CD1c-positive myeloid dendritic cell (primary cell): ENCODE results near the gene MCC.
"Not testable (repeated sequence)": the region's sequence is repeated elsewhere in the genome, so short reads cannot be mapped to it uniquely, and the experiment has no call there.

Experiments
- DNase-seq: peaks from one replicate; pipeline ENCODE4 v3.0.0-alpha.2; 2016; ENCODE audit errors: extremely low spot score

The MCC gene

DNA sequence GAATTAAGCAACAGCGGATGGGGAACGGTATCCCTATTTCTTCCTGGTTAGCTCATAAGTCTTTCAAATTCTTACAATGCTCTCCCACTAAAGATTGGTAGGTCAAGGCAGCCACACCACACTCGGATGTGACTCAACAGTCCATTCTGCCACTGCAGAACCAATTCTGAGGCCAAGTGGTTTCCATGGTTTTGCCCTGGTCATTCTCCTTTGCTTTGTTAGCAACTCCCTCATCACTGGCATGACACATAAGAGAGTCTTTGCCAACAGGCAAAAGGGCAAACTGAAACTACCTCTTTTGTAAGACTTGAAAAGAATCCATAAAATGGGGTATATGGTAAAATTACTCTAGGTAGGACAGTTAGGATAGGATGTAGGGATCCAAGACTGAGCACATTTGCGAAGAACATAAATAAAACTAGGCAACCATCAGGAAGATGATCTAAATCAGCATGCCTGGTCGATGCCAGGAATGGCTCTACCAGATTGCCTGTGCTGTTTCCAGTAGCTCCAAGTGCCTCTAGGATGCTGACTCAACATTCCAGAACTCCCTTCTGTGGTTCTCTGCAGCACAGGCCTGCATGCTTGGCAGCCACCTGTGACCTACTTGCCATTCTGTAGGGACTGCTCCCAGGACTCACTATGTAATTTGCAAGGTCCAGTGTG is 406.2 kb downstream of the MCC start:
- no peak for DNase-seq

DNA sequence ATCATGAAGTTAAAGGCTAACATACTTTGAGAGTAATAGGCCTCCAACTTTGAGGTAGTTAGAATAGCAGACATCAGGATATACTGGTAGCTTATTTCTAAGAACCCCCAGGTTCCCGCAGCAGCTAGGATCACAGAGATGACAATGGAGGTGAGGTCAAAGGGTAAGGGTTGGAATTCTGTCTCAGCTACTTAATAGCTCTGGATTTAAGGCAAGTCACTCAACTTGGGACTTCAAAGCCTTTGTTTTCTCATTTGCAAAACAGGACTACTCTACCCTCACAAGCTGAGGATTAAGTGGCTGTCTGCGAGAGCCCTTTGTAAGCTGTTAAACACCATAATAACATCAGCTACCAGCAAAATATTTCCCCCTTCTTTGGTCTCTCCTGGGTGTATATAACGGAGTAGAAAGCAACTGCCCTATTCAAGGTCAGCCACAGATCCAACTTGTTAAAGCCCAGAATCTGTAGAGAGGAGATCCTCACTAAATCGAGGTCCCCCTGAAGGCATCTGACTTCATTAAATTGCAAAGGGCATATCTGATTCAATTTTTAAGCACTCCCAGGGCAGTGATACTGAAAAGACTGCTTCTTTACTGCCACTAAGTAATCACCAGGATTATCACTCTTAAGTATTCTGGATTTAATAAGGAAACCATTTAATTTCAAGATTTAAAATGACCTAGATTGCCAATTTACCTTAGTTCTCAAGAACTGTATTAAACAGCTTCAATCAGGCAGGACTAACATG is 407.0 kb downstream of the MCC start:
- DNase-seq, result no peak

DNA sequence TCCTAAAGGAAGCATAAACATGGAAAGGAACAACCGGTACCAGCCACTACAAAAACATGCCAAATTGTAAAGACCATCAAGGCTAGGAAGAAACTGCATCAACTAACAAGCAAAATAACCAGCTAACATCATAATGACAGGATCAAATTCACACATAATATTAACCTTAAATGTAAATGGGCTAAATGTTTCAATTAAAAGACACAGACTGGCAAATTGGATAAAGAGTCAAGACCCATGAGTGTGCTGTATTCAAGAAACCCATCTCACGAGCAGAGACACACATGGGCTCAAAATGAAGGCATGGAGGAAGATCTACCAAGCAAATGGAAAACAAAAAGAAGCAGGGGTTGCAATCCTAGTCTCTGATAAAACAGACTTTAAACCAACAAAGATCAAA is 411.6 kb downstream of the MCC start:
- not testable (repeated sequence) for DNase-seq

DNA sequence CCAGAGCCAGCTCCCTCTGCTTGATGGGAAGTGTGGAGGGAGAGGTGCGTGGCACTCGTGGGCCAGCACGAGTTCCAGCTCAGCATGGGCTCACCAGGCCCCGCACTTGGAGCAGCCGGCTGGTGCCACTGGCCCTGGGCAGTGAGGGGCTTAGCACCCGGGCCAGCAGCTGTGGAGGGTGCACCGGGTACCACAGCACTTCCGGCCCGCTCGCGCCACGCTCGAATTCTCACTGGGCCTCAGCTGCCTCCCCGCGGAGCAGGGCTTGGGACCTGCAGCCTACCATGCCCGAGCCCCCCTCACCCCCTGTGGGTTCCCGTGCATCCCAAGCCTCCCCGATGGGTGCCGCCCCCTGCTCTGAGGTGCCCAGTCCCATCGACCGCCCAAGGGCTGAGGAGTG is 413.2 kb downstream of the MCC start:
- DNase-seq, result no peak

DNA sequence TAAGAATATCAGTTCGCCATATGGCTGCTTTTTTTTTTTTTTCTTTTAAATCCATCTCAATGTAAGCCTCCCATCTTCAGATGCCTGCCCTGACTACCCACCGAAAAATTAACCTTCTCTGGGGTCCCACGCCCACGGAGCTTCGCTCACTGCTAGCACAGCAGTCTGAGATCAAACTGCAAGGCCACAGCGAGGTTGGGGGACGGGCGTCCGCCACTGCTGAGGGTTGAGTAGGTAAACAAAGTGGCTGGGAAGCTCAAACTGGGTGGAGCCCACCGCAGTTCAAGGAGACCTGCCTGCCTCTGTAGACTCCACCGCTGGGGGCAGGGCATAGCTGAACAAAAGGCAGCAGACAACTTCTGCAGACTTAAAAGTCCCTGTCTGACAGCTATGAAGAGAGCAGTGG is 414.6 kb downstream of the MCC start:
- not testable (repeated sequence) for DNase-seq

DNA sequence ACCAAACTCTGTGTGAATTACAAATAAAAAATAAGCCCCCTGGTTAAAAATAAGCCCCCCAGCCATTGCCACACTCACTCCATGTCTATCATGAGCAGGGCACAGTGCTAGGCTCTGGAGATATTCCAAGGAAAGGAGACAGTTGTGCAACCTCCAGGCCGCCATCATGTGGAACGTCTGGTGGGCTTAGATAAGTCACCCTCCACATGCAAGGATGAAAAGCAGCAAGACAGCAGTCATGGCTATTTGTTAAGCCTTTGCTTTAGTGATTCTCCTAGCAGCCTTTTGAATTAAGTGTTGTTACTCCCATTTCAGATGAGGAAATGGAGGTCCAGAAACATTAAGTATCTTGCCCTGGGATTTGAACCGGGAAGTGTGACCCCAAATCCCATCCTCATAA is 416.9 kb downstream of the MCC start:
- DNase-seq, result no peak

DNA sequence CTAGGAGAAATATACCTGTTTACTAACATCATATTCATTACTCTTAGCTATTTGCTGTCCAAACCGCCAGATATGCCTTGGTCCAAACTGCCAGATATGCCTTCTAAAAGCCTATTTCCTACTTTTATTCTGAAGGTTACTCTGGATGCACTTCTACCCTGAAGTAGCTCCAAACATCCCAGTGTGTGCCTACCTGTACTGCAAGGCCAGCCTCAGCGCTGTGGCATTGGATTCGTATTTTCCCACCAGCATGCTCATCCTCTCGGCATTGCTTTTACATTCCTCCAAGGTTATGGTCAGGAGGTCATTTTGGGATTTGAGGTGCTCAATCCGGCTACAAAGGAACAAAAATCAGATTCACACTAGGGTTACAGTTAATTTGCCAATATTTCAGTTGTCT is 417.4 kb downstream of the MCC start:
- DNase-seq, result no peak

DNA sequence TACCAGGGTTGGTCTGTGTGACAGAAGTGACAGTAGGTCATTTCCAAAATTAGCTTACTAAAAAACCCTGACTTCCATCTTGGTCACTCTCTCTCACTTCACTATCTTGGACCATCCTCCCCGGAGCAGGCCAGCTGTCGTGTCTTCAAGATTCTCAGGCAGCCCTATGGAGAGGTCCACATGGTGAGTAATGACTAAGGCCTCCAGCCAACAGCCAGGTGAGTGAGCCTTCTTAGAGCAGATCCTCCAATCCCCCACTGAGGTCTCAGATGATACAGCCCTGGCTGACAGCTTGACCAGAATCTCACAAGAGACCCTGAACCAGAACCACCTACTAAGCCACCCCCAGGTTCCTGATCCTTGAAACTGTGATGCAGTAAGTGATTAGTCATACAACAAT is 419.7 kb downstream of the MCC start:
- no peak for DNase-seq

DNA sequence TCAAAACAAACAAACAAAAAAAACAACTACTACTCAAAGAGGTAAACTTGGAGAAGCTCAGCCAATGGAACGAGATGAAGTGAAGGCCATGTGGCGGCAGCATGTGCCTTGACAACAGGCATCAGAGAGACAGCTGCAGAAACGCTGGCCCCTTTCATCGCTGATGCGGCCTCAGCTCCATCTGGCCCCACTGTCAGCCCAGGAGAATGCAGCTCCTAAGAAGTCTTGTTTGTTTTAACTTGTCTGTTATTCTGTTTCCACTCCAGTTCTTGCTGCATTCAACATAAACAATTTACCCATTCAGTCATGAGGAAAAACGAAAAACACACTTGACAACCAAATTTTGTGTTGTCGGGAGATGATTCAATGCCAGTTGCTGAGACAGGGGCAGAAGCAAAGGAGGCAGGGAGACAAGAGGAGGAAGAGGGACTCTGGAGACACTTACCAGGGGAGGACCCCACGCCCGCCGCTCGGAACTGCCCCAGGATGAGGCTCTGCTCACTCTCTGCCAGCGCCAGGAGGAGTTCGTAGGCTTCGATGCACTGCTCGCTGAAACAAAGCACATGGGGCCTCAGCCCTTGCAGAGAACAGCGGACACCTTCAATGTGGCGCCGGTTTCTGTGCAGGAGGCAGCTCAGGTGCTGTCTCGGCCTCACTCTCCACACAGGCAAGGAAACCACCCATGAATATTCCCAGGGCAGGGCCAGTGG is 420.5 kb downstream of the MCC start:
- DNase-seq, result no peak

DNA sequence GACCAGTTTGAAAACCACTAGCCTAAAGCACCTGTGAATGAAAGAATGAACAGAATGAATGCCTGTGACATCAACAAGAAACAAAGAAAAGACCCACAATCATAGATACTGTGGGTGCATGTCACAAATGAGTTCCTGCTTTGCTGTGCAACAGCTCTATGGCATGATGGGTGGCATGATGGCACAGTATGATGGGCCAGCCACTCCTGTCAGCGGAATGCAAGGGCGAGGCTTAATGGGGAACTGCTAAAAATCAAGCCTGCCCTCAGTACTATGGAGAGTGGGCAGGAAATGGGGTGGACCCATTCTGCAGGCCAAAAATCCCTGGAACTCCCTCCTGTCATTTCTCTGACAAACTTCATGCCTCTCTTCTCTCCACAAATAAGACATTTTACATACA is 422.6 kb downstream of the MCC start:
- DNase-seq, result no peak

DNA sequence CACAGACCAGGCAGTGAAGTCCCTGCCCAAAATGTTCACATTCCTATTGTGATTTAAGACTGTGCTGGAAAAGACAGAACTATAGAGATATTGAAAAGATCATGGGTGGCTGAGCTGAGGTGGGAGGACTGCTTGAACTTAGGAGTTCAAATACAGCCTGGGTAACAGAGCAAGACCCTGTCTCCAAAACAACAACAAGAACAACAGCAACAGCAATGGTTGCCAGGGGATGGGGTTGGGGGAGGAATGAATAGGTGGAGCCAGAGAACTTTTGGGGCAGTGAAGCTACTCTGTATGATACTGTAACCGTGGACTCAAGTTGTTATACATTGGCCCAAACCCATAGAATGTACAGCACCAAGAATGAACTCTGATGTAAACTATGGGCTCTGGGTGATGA is 423.4 kb downstream of the MCC start:
- no peak for DNase-seq

DNA sequence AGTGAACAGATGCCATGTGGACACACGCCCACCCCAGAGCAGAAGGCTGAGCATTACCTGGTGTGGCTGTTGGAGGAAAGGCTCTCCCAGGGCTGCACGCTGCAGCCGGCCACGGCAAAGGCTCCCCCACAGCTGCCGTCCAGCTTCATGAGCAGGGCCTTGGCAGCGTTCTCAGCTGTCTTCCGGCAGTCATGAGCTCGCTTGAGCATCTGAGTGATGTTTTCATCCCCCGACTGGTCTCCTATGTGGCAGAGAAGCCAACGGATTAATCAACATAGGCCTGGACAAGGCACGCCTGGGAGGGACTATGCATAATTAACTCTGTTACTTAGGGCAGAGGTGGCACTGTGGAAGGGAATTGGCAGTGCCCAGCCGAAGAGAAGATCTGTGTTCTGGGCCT is 424.3 kb downstream of the MCC start:
- no peak for DNase-seq

DNA sequence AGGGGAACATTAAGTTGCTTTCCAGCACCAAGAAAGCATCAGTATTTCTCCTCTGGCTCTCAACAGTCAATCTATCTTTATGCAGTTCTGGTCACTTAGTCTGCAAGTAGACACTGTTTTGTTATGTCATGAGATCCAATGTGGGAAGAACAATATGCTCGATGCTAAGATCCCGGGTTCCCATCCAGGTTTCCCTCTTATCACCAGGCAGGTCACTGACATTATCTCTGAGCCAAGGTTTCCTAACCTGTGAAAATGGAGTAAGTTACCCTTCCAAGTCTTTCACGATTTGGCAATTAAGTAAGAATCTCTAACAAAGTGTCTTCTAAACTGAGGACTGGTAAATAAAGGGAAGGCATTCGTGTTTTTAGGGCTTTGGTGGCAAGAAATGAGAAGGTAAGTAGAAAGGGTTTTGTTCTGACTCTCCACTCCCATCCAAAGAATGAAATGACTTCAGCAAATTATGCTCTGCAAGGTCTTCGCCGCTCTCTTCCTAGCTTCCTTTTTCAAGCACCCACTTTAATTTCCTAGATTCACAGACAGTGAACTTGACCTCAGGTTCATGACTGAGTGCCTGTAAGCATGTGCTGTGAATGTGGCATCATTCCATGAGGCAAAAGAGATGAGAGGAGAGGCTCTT is 425.3 kb downstream of the MCC start:
- no peak for DNase-seq

DNA sequence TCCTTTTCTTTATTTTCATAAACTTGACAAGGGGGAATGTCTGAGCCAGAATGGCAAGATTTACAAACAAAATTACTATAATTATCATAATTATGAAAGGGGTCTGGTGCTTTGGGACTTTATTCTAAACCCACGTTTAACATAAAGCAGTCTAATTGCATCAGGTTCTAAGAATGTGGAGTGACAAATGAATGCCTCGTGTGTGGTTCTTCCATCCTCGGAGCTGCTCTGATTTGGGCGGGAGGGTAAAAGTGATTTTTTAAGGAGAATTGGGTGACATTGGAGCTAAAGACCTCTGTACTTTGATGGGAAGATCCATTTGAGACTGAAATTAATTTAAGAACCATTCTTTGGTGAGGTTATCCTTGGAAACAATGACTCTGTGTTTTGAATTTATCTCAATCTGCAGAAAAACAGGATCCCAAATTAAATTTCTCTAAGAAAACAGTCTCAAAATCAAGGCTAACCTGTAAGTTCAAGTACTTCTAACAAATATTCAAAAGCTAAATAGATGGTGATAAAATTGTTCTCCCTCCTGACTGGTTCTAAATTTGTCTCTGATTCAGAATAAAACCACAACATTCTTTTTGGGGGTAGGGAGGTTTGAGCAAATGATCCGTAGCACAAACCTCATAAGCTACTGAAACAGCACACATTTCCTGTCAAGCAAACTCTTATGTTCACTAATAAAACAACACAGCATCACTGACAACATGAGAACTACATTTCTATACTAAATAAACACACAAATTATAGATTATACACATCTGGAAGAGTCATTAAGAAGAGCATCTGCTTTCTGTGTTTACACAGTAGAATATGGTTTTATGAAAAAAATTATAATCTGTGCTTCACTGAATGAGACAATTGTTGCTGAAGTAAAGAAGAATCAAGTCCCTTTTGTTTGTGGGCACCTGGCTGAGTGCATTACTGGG is 426.1 kb downstream of the MCC start:
- DNase-seq, result no peak

DNA sequence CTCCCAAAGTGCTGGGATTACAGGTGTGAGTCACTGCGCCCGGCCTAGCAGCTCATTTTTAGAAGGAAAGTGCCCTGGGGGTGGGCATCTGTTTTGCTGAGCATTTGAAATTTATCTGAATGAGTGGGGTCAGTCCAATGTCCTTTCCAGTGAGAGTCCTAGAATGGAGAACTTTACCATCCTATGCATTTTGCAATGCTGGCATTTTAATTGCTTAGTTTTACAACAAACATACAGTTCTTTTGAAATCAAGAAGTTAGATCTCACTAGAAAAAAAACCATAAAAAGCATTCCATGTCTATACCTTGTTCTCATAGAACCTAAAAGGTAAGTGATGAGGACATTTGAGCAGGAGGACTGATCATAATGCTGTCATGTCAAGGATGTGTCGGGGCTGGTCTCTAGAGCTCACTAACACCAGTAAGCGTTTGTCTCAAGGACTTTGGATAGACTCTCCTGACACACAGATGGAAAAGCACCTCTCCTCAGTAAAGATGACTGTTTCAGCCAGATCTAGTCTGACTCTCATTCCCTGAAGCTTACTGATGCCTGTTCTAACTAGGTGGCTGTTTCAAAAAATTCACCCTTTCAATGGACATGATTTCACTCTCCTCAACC is 427.7 kb downstream of the MCC start:
- no peak for DNase-seq

DNA sequence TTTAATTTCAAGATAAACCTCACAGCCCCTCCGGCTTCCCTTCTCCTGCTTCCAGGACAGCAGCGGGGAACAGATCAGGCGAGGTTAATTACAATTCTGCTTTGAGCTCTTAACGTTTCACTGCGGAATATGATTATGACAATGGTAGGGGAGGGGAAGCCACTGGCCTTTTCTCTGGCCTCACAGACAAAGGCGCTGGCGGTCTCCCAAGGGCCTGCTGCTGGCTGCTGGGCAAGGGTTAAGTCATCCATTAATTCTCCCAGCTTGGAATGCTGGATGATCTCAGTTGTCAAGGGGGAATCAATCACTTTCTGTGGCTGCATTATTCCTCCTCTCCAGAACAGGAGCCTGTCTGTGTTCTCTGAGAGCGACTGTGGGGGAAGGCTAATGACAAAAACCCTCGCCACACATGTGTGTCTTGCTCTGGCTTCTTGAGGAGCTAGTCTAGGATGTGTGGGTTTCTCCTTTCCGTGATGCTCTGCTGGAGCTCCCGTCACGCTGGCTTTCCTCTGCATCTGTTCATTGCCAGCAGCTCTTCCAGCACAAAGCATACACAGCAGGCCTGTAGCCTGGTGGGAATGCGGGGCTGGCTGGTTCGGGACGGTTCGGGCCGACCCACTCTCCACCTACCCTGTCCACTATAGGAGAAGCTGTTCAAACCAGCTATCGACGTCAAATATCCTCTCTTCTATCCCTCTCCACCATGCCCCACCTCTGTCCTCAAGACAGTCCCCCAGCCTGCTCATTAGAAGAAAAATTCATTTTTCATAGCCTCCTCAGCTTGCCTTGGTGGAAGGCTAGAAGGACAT is 428.8 kb downstream of the MCC start:
- DNase-seq, result no peak

DNA sequence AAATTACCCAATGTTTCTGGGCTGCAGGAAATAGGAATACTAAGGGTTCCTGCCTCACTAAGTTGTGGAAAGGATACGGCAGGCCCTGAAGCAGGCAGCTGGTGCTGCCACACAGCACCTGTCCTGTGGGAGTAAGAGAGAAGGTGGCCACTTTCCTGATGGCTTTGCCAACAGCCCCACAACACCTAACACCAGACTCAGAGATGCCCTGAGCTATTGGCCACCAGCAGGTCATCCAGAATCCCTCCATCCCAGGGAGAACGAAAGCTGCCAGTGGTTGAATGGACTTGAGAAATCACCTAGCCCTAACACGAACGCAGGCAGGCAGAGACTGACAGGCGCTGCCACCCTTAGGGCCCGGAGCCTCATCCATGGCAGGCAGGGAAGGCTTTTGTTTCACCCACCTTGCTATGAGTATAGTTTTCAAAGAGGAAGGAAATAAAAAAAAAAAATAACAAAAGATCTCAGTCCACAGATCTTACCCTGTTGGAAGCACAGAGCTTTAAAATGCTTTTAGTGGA is 429.5 kb downstream of the MCC start:
- no peak for DNase-seq

DNA sequence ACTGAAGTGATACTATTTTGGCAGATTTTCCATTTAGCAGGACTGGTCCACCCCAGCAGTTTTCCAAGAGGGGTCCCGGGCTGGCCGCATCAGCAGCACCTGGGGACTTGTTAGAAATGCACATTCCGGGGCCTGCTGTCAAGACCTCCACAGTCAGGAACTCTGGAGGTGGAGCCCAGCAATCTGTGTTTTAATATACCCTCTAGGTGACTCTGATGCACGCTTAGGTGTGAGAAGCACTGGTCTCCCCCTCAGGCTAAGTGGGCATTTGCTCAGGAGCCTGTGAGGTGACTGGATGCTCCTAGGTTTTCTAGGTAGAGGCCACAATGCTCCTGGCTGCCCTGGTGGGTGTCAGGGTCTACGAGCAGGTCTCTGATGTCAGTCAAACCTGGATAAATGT is 430.0 kb downstream of the MCC start:
- no peak for DNase-seq

DNA sequence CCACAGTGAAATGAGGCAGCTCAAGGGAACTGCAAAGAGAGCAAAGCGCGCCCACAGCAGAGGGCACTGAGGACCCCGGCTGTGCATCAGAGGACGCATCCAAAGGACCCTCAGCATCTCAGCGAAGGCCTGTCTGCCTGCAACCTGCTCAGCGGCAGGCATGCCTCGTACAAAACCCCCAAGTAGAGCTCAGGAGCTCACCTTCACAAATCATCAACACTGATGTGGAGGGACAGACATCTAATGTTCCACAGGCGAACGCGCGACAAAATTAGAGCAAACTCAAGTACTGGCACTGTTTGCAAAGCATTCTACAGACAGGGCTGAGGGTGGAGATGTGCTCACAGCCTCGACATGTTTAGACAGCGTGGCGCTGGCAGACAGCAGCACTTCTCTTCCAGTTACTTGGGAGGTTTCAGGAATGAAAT is 430.7 kb downstream of the MCC start:
- no peak for DNase-seq

DNA sequence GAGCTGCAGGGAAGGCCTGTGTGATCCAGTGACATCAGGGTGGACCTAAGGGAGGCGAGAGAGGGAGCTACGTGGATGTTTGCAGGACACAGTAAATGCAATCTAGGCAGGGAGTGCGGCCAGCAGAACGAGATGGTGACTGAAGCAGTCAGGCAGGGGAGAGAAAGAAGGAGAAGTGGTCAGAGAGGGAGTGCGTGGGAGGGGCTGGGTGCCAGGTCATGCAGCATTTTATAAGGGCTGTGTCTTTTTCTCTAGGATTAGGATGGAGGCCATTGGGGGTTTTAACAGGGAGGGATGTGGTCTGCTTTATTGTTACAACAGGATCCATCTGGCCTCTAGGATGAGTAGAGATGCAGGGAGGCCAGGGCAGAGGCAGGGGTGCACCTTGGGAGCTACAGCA is 431.3 kb downstream of the MCC start:
- peak; percentile 20 for DNase-seq
